HUES64 (cell line): ENCODE measurements around the gene SERPINA3.
"Not testable (repeated sequence)": the region's sequence is repeated elsewhere in the genome, so short reads cannot be mapped to it uniquely, and the experiment has no call there.

Source experiments
- H3K27ac ChIP-seq: 2 replicates; pipeline ENCODE4 v1.7.0; 2013; ENCODE audit warnings: low read depth, low read length, inconsistent platforms
- H3K27me3 ChIP-seq: 2 replicates; pipeline ENCODE4 v1.6.1; 2013; ENCODE audit warnings: mild to moderate bottlenecking, low read length; ENCODE audit not compliant: insufficient read depth
- H3K36me3 ChIP-seq: 2 replicates; pipeline ENCODE4 v1.6.1; 2013; ENCODE audit warnings: mild to moderate bottlenecking, low read length; ENCODE audit not compliant: insufficient read depth
- H3K4me1 ChIP-seq: 2 replicates; pipeline ENCODE4 v1.6.1; 2013; ENCODE audit warnings: mild to moderate bottlenecking, low read length, moderate library complexity; ENCODE audit not compliant: insufficient read depth
- H3K4me3 ChIP-seq: 2 replicates; pipeline ENCODE4 v1.5.1; 2013; ENCODE audit warnings: mild to moderate bottlenecking, low read length, moderate library complexity
- H3K9ac ChIP-seq: 2 replicates; pipeline ENCODE4 v1.6.1; 2013; ENCODE audit warnings: mild to moderate bottlenecking, low read depth, low read length
- H3K9me3 ChIP-seq: 2 replicates; pipeline ENCODE4 v1.6.1; 2013; ENCODE audit warnings: low read depth, low read length; ENCODE audit not compliant: insufficient read depth
- WGBS: fragments of 150-250, 120-280 bp; methylation state at CpG from one replicate; pipeline ENCODE4 v1.1.7; 2013; ENCODE audit warnings: missing lambda C conversion rate; 5-methylcytosine and 5-hydroxymethylcytosine counted together

The SERPINA3 gene

DNA sequence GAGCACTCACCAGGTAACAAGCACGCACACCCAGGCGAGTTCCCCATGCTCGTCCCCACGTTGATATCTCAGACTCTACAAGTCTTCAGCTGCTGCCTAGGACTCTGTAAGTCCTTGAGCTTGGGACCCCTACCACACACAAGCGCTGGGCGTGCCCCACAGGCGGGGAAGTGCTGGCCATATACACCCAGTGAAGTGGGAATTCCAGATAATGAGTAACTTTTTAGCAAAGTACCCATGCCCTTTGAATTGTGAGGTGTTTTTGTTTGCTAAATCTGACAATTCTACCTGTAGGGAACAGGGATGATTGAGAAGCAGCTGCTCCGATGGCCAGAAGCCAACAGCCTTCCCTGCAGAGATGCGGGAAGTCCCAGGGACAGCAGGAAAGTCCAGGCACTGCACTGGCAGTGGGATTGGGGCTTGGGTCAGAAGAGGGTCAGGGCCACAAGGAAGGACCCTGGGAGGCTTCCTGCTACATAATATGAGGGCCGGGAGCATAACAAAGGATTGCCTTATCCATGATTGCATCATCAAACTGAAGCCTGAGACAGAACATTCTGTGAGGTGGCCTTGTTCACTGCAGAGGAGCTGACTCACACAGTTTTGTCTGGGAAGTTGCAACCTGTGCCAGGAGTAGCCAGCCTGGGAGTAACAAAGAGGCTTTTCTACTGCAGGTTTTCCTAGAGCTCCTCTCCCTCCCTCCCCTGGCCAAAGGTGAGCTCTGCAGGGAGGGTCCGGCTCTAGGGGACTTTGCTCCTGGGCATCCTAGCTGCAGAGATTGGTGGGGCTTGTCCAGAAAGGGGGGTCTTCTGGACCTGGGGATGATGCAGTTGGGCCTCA, 13.2 kb upstream of the SERPINA3 start:
- Histone ChIP-seq H3K9me3 (no peaks in the 10 kb centered on the region), H3K4me1 (peaks cover 15% of the 10 kb centered on the region; the same call in 1 of the 2 replicates), H3K27ac (no peak overlapping the region), H3K36me3 (no peaks in the 10 kb centered on the region), H3K27me3 (no peaks in the 10 kb centered on the region), H3K9ac (no peak overlapping the region), H3K4me3 (no peak overlapping the region)
- 76% methylated on average over 11 of the region's 11 CpGs for WGBS

DNA sequence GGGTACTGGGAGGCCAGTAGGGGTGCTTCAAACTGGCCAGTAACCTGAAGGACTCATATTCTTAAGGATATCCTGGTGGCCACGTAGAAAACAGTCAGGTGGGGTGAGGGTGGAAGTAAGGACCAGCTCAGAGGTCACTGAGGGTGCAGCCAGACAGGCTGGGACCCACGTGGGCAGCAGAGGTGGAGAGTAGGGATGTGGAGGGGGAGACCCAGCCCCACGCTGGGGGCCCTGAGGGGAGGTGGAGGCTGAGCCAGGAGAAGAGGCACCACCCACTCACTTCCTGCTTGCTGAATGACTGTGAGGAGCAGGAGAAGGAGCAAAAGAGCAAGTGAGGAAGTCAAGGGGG, 12.6 kb upstream of the SERPINA3 start:
- H3K9me3 ChIP-seq, result no peaks in the 10 kb centered on the region
- H3K27ac ChIP-seq, result no peak overlapping the region
- no peaks in the 10 kb centered on the region for H3K27me3 ChIP-seq
- peaks cover 15% of the 10 kb centered on the region; the same call in 1 of the 2 replicates for H3K4me1 ChIP-seq
- H3K36me3 ChIP-seq, result no peaks in the 10 kb centered on the region
- 74% methylated on average over 3 of the region's 3 CpGs for WGBS
- H3K9ac ChIP-seq, result no peak overlapping the region
- H3K4me3 ChIP-seq, result no peak overlapping the region

DNA sequence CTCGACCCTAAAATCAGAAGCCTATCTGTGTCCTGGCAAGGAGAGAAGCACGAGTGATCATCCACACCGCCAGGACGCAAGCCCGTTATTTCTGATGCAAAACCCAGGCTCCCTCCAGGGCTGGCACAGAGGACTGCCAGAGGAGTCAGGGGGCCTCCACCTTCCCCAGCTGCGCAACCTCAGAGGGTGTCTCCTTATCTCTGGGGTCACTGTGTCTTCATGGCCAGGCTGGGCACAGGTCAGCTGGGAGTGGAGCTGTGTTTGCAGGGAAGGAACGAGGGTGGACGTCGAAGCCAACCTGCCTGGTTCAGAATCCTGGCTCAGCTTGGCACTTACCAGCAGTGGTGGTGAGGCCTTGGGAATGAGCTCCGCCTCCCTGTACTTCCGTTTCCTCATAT, 12.0 kb upstream of the SERPINA3 start:
- Histone ChIP-seq H3K27me3 (no peaks in the 10 kb centered on the region), H3K27ac (no peak overlapping the region), H3K9me3 (no peaks in the 10 kb centered on the region), H3K36me3 (no peaks in the 10 kb centered on the region), H3K4me3 (no peak overlapping the region), H3K4me1 (peaks cover 15% of the 10 kb centered on the region; the same call in 1 of the 2 replicates), H3K9ac (no peak overlapping the region)
- 87% methylated on average over 11 of the region's 11 CpGs for WGBS

DNA sequence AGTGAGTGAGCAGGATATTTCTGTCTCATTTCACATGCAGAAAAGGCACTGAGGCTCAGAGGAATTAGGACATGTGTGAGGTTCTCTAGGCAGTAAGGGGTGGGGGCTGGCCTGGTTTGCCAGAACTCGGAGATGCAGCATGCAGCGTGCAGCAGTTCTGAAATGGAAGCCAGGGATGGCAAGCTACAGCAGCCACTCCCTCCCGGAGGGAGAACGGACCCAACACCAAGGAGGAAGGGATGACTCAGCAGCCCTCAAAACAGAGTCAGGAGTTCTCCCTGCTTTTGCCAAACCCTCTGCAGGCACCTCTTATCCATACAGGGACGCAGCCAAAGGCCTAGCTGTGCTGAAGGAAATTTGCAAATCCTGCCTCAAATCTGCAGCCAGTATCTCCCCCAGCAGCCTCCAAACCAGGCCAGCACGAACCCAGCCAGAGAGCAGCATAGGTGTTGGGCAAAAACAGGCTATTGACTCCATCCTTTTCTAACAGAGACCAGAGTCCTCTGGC, 10.3 kb upstream of the SERPINA3 start:
- H3K9ac ChIP-seq, result no peak overlapping the region
- no peaks in the 10 kb centered on the region for H3K9me3 ChIP-seq
- no peaks in the 10 kb centered on the region for H3K36me3 ChIP-seq
- no peak overlapping the region for H3K27ac ChIP-seq
- no peak overlapping the region for H3K4me3 ChIP-seq
- 56% methylated on average over 6 of the region's 6 CpGs for WGBS
- H3K27me3 ChIP-seq, result no peaks in the 10 kb centered on the region
- peaks cover 15% of the 10 kb centered on the region; the same call in 1 of the 2 replicates for H3K4me1 ChIP-seq

DNA sequence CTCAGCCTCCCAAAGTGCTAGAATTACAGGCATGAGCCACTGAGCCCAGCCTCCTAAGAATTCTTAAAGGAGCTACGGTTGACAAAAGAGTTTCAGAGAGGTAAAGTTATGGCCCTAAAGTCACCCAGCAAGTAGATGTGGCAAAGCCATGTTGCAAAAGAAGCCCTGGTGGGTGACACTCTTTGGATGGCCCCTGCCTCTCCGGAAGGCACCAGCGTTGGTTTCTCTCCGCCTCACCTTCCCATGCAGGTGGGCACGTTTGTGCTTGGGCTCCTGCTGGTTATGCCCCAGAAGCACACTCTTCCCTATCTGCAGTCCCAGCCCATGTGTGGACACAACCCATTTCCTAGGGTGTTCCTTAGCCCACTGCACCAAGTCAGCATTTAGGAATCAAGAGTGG, 9.5 kb upstream of the SERPINA3 start:
- Histone ChIP-seq H3K36me3 (no peaks in the 10 kb centered on the region), H3K9me3 (no peaks in the 10 kb centered on the region), H3K27me3 (no peaks in the 10 kb centered on the region), H3K4me3 (no peak overlapping the region), H3K9ac (no peak overlapping the region), H3K4me1 (peaks cover 15% of the 10 kb centered on the region; the same call in 1 of the 2 replicates), H3K27ac (no peak overlapping the region)
- 88% methylated on average over 5 of the region's 5 CpGs for WGBS

DNA sequence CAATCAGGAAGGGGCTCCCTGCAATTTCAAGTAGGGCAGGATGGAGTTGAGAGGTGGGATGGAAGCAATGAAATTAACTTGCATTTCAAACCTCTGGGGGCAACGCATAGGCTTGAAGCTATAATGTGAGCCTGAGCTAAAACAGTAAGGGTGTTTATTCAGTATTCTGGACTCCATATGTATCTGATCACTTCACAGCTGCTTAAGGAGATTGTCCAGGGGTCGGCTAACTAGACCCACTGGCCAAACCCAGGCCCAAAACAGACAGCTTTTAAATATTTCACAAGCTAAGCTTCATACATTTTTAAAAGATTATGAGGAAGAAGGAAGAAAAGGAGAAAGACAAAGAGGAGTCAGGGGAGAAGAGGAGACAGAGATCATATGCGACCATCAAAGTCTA, 6.8 kb upstream of the SERPINA3 start:
- Histone ChIP-seq H3K36me3 (no peaks in the 10 kb centered on the region), H3K4me3 (no peak overlapping the region), H3K27me3 (no peaks in the 10 kb centered on the region), H3K4me1 (peaks cover 5% of the 10 kb centered on the region; the same call in 1 of the 2 replicates), H3K9ac (no peak overlapping the region), H3K27ac (no peak overlapping the region), H3K9me3 (no peaks in the 10 kb centered on the region)
- 97% methylated on average over 3 of the region's 3 CpGs for WGBS

DNA sequence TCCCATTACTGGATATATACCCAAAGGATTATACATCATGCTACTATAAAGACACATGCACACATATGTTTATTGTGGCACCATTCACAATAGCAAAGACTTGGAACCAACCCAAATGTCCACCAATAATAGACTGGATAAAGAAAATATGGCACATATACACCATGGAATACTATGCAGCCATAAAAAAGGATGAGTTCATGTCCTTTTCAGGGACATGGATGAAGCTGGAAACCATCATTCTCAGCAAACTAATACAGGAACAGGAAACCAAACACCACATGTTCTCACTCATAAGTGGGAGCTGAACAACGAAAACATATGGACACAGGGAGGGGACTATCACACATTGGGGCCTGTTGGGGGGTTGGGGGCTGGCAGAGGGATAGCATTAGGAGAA, 3.2 kb upstream of the SERPINA3 start:
- not testable (repeated sequence) for H3K27ac ChIP-seq, H3K9ac ChIP-seq

DNA sequence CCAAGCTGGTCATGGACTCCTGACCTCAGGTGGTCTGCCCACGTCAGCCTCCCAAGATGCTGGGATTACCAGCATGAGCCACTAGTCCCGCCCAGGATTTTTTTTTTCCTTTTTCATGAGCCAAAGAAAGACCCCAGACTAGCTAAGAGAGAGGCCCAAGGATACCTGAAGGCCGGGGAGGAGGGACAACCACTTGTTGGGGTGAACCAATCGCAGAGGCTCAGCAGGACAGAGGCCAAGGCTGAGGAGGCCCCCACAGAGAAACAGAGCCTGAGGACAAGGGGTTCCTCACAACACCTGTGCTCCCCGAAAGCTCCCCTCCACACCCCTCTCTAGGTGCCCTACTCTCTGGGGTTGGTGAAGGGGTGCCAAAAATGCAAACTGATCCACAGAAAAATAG, 1.0 kb upstream of the SERPINA3 start:
- H3K4me3 ChIP-seq, result no peak overlapping the region
- H3K4me1 ChIP-seq, result no peaks in the 10 kb centered on the region
- no peaks in the 10 kb centered on the region for H3K36me3 ChIP-seq
- H3K27ac ChIP-seq, result no peak overlapping the region
- H3K9me3 ChIP-seq, result no peaks in the 10 kb centered on the region
- no peak overlapping the region for H3K9ac ChIP-seq
- 94% methylated on average over 4 of the region's 5 CpGs for WGBS
- no peaks in the 10 kb centered on the region for H3K27me3 ChIP-seq

More for the DNA sequence above, 3.2 kb upstream of the SERPINA3 start:
- not testable (repeated sequence) for H3K4me1 ChIP-seq, H3K36me3 ChIP-seq, H3K9me3 ChIP-seq, H3K27me3 ChIP-seq, H3K4me3 ChIP-seq
- WGBS, result 100% methylated on average over 1 of the region's 1 CpG

DNA sequence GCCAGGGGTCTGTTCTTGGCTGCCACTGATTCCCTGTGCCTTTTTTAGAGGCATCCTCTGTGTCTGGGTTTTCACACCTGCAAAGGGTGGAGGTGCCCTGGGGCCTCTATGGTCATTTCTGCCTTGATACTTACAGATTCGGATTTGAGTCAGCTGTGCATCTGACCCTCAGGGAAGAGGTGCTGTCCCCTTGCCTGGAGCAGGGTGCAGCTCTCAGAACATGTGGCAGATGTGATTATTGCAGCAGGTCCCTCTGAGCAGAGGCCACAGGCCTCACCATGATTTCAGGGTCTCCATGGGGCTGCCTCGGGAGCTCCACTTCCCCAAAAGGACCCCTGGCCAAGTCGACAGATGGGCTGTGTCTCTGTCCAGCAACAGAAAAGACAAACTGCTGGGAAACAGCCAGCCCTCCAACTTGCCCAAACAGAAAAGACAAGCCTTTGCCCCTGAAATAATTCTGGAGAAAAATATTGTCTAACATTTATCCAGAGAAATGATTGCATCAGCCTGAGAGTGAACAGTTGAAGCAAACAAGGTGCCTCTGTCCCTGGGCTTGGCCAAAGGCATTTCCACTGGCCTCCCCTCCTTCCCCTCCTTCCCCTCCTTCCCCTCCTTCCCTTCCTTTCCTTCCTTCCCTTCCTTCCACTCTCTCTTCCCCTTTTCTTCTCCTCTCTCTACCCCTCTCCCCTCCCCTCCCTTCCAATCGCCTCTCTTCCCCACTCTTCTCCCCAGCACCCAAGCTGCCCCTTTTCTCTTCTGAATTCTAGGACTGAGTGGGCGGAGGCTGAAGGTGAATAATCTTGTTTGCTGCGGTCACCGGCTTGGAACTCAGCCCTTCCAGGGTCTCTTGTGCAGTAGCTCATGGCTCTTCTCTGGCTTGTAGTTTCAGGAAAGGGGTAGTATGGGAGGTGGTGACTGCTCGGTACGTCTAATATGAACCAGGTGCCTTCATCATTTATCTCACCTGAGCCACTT, 676 bp downstream of the SERPINA3 start:
- H3K4me3 ChIP-seq, result no peak overlapping the region
- H3K36me3 ChIP-seq, result no peaks in the 10 kb centered on the region
- H3K27me3 ChIP-seq, result no peaks in the 10 kb centered on the region
- H3K4me1 ChIP-seq, result no peaks in the 10 kb centered on the region
- H3K27ac ChIP-seq, result no peak overlapping the region
- no peak overlapping the region for H3K9ac ChIP-seq
- H3K9me3 ChIP-seq, result peaks cover 12% of the 10 kb centered on the region
- WGBS, result 76% methylated on average over 9 of the region's 9 CpGs

DNA sequence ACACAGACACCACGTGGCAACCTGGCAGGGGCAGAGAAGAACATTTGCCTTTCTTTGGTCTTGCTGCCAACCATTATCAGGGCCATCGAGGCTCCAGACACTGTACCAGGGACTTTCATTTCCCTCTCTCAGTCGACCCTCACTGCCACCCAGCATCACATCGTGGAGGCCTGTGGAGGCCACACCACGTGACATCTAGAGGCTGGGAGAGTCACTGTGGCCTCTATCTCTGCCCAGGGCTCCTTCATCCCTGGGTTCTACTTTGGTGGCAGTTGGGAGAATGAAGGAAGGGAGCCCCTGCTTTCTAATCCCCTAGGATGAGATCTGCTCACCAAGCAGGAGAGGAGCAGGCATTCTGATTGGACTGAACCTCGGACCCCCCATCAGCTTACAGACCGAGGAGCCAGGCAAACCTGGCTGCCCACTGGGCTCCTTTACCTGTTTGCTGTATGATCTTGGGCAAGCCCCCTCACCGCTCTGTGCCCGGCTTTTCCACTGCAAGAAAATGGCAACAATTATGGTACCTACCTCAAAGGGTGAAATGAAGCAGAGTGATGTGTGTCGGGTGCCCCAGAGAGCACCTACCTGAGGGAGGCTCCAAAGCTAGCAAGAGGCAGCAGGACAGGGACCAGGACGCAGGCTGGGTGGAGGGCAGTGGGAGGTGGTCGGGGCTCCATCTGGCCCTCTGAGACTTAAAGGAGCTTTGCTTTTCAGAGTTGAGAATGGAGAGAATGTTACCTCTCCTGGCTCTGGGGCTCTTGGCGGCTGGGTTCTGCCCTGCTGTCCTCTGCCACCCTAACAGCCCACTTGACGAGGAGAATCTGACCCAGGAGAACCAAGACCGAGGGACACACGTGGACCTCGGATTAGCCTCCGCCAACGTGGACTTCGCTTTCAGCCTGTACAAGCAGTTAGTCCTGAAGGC, 1.8 kb downstream of the SERPINA3 start:
- H3K9me3 ChIP-seq, result peaks cover 23% of the 10 kb centered on the region
- H3K27ac ChIP-seq, result no peak overlapping the region
- H3K27me3 ChIP-seq, result no peaks in the 10 kb centered on the region
- H3K4me3 ChIP-seq, result no peak overlapping the region
- 94% methylated on average over 20 of the region's 20 CpGs for WGBS
- no peak overlapping the region for H3K9ac ChIP-seq
- no peaks in the 10 kb centered on the region for H3K36me3 ChIP-seq
- H3K4me1 ChIP-seq, result no peaks in the 10 kb centered on the region
